ENCODE results near the gene OVAAL. TPM values are rescaled to one million over a fixed set of nuclear protein-coding genes. Genes with fewer than 3 reads are reported as not detected.

OVAAL gene
- total RNA-seq, 1 donor from 2014 or later, result not detected

GRCh38 chr1:180579961-180580611 is 21.3 kb downstream of the OVAAL start:
- Mint-ChIP-seq H3K27ac (ENCODE audit: unreplicated experiment) (no peak overlapping the region), H3K27me3 (ENCODE audit: low read depth) (no peaks in the 10 kb centered on the region), H3K4me3 (ENCODE audit: unreplicated experiment) (no peak overlapping the region), H3K36me3 (ENCODE audit: low read depth) (no peaks in the 10 kb centered on the region), H3K4me1 (ENCODE audit: low read depth) (peaks cover 23% of the 10 kb centered on the region), H3K9me3 (ENCODE audit: low read depth) (peaks cover 5% of the 10 kb centered on the region)
- no peak for TF ChIP-seq CTCF (IDR thresholded peaks at IDR 0.05)
- DNase-seq (ENCODE audit: low spot score), result no peak

GRCh38 chr1:180581635-180582039 is 22.9 kb downstream of the OVAAL start:
- Mint-ChIP-seq H3K4me3 (ENCODE audit: unreplicated experiment) (no peak overlapping the region), H3K36me3 (ENCODE audit: low read depth) (no peaks in the 10 kb centered on the region), H3K27ac (ENCODE audit: unreplicated experiment) (no peak overlapping the region)

GRCh38 chr1:180584869-180585268 is 26.1 kb downstream of the OVAAL start:
- H3K4me3 Mint-ChIP-seq (ENCODE audit: unreplicated experiment), result no peak overlapping the region
- H3K4me1 Mint-ChIP-seq (ENCODE audit: low read depth), result peaks cover 43% of the 10 kb centered on the region
- H3K36me3 Mint-ChIP-seq (ENCODE audit: low read depth), result no peaks in the 10 kb centered on the region
- no peaks in the 10 kb centered on the region for H3K27me3 Mint-ChIP-seq (ENCODE audit: low read depth)
- TF ChIP-seq CTCF (IDR thresholded peaks at IDR 0.05), result no peak
- DNase-seq (ENCODE audit: low spot score), result no peak
- peak overlapping the region; percentile 89 for H3K27ac Mint-ChIP-seq (ENCODE audit: unreplicated experiment)
- H3K9me3 Mint-ChIP-seq (ENCODE audit: low read depth), result peaks cover 3% of the 10 kb centered on the region

More at GRCh38 chr1:180581635-180582039, 22.9 kb downstream of the OVAAL start:
- Mint-ChIP-seq H3K4me1 (ENCODE audit: low read depth) (peaks cover 38% of the 10 kb centered on the region), H3K27me3 (ENCODE audit: low read depth) (no peaks in the 10 kb centered on the region), H3K9me3 (ENCODE audit: low read depth) (peaks cover 5% of the 10 kb centered on the region)
- DNase-seq (ENCODE audit: low spot score), result no peak
- no peak for TF ChIP-seq CTCF (IDR thresholded peaks at IDR 0.05)

- Mint-ChIP-seq H3K9me3 (ENCODE audit: low read depth) (peaks cover 3% of the 10 kb centered on the region), H3K4me1 (ENCODE audit: low read depth) (peaks cover 43% of the 10 kb centered on the region), H3K36me3 (ENCODE audit: low read depth) (no peaks in the 10 kb centered on the region), H3K4me3 (ENCODE audit: unreplicated experiment) (no peak overlapping the region), H3K27me3 (ENCODE audit: low read depth) (no peaks in the 10 kb centered on the region), H3K27ac (ENCODE audit: unreplicated experiment) (no peak overlapping the region)
- DNase-seq (ENCODE audit: low spot score), result no peak
- TF ChIP-seq CTCF (IDR thresholded peaks at IDR 0.05), result no peak
Observed at GRCh38 chr1:180585994-180586359, 27.2 kb downstream of the OVAAL start.

GRCh38 chr1:180586671-180587155 is 27.9 kb downstream of the OVAAL start:
- Mint-ChIP-seq H3K27me3 (ENCODE audit: low read depth) (no peaks in the 10 kb centered on the region), H3K4me3 (ENCODE audit: unreplicated experiment) (no peak overlapping the region)

More at GRCh38 chr1:180586671-180587155, 27.9 kb downstream of the OVAAL start:
- no peak for DNase-seq (ENCODE audit: low spot score)
- Mint-ChIP-seq H3K9me3 (ENCODE audit: low read depth) (peaks cover 3% of the 10 kb centered on the region), H3K36me3 (ENCODE audit: low read depth) (no peaks in the 10 kb centered on the region), H3K27ac (ENCODE audit: unreplicated experiment) (peak overlapping the region; percentile 84), H3K4me1 (ENCODE audit: low read depth) (peaks cover 40% of the 10 kb centered on the region)
- TF ChIP-seq CTCF (IDR thresholded peaks at IDR 0.05), result no peak

Data from chondrocyte (in vitro differentiated cells).